ENCODE measurements around the gene ARAF. TPM values are rescaled to one million over a fixed set of nuclear protein-coding genes. Genes with fewer than 3 reads are reported as not detected.

ARAF gene
- total RNA-seq, 4 donors from 2014 or later = 22.5 to 40.3 (median 31.2) TPM

DNA sequence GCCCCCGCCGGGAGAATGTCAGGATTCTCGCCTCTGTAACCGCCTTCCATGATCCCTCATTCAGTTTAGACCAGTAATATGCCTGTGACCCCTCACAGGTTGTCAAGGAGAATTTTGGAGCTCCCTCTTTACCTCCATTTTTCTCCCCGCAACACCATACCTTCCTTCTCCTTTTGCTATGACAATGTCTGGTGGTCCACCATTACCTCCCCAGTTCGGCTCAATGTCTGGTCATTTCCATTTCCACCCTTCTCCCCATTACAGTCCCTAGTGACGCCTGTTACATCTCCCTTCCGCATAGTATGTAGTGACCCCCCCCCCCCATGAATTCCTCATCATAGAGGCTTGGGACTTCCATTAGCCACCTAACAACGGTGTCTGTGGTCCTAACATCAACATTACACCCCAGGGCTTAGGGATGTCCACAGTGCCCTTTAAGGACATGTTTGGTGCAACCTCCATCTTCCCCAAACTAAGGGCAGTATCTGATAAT lies 700 bp downstream of the ARAF start:
- TF ChIP-seq, protein P1, sequence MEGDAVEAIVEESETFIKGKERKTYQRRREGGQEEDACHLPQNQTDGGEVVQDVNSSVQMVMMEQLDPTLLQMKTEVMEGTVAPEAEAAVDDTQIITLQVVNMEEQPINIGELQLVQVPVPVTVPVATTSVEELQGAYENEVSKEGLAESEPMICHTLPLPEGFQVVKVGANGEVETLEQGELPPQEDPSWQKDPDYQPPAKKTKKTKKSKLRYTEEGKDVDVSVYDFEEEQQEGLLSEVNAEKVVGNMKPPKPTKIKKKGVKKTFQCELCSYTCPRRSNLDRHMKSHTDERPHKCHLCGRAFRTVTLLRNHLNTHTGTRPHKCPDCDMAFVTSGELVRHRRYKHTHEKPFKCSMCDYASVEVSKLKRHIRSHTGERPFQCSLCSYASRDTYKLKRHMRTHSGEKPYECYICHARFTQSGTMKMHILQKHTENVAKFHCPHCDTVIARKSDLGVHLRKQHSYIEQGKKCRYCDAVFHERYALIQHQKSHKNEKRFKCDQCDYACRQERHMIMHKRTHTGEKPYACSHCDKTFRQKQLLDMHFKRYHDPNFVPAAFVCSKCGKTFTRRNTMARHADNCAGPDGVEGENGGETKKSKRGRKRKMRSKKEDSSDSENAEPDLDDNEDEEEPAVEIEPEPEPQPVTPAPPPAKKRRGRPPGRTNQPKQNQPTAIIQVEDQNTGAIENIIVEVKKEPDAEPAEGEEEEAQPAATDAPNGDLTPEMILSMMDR (IDR thresholded peaks at IDR 0.05; ENCODE audit: low read depth) = no peak

DNA sequence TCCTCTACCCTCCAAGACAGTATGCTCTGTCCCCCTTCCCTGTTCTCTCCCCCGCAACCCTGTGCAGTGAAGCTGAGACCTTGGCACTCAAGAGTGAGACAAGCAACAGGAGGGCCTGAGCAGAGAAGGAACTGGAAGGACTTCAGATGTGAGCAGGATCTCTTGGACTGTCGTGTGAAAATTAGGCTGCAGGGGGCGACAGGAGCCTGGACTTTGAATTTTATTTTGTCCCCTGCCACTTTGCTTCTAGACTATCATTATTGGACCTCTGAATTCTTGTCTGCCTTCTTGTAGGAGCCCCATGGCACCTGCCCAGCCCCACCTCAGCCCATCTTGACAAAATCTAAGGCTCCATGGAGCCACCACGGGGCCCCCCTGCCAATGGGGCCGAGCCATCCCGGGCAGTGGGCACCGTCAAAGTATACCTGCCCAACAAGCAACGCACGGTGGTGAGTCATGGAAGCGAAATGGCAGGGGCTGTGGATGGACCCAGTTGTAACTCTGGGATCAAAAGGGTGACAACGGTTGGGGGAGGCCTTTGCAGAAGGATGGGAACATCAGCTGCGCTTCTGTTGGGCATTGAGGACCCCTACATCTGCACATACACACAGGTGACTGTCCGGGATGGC lies 1.7 kb downstream of the ARAF start:
- TF ChIP-seq, protein P1 (IDR thresholded peaks at IDR 0.05; ENCODE audit: low read depth) = no peak

DNA sequence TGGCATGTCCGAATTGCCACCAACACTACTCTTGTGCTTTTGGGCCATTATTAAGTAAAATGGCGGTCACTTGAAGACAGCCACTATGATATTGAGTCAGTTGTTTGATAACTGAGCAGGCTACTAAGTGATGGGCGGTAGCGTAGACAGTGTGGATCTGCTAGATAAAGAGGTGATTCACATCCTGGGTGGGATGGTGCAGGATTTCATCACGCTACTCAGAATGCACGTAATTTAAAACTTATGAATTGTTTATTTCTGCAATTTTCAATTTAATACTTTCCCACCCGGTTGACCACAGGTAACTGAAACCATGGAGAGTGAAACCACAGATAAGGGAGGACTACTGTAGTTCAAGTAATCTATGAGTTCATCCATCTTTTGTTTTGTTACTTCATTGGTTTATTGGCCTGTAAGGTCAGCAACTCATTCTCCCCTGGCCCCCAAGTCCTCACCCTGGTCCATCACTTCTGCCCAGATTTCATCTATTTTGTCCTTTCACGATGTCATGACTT lies 2.9 kb downstream of the ARAF start:
- TF ChIP-seq, protein P1 (IDR thresholded peaks at IDR 0.05; ENCODE audit: low read depth) = no peak

DNA sequence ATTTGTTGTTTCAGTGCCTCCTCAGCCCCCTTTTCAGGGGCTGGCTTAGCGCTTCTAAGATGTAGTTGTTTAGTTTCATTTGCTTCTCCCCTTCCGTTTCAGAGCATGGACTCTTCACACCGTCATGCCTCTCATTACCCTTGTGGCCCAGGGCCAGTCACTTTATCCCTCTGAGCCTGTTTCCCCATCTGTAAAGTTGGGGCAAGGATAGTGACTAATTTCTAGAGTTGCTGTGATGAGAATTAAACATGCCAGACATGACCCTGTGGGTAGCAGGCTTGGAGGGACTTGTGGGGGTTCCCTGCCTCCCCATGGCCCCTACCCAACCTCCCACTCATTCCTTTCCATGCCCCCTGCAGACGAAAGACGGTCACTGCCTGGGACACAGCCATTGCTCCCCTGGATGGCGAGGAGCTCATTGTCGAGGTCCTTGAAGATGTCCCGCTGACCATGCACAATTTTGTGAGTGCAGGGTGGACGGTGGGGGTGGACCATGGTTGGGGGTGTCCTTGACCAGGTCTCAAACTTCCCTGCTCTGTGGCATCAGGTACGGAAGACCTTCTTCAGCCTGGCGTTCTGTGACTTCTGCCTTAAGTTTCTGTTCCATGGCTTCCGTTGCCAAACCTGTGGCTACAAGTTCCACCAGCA lies 3.6 kb downstream of the ARAF start:
- TF ChIP-seq, protein P1 (IDR thresholded peaks at IDR 0.05; ENCODE audit: low read depth) = no peak

DNA sequence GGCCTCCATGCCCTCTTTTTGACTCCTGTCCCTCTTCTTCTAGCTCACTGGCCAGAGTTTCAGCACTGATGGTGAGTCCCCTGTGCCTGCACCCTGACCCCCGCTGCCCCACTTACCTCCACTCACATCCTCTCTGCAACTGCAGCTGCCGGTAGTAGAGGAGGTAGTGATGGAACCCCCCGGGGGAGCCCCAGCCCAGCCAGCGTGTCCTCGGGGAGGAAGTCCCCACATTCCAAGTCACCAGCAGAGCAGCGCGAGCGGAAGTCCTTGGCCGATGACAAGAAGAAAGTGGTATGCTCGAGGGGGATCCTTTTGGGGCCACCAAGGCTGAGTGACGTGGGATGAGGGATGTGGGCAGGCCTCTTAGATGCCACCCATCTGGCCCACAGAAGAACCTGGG lies 5.8 kb downstream of the ARAF start:
- TF ChIP-seq, protein P1 (IDR thresholded peaks at IDR 0.05; ENCODE audit: low read depth) = no peak

DNA sequence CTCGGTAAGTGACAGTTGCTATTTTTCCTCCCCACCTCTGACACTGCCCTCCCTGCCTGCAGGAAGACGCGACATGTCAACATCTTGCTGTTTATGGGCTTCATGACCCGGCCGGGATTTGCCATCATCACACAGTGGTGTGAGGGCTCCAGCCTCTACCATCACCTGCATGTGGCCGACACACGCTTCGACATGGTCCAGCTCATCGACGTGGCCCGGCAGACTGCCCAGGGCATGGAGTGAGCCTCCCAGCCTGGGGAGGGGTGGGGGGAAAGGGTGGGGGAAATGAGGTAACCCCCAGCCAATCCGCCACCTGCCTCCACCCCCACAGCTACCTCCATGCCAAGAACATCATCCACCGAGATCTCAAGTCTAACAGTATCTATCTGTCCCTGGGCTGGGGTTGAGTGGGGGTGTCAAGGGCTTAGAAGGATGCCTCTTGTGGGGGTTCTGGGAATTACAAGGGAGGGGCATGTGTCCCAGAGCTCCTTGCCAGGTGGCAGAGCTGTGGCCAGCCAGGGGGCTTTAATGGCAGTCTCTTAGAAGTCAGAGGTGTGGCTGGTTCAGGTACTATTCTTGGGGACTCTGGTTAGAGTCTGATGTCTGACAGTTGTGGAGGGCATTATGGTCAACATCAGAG lies 7.8 kb downstream of the ARAF start:
- TF ChIP-seq, protein P1 (IDR thresholded peaks at IDR 0.05; ENCODE audit: low read depth) = no peak

DNA sequence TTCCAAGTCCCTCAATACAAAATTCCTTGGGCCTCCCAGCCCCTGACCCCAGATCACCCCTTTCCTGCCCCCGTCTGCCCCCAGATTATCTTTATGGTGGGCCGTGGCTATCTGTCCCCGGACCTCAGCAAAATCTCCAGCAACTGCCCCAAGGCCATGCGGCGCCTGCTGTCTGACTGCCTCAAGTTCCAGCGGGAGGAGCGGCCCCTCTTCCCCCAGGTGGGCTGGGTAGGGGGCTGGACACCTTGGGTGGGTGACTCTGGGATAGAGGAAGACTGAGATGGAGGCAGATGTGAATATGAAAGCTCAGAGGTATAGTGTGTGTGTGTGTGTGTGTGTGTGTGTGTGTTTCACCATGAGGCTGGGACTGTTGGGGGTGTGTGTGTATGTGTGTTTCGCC lies 9.8 kb downstream of the ARAF start:
- TF ChIP-seq, protein P1 (IDR thresholded peaks at IDR 0.05; ENCODE audit: low read depth) = no peak

Data from subcutaneous adipose tissue (tissue), 4 donors.